ENCODE measurements around the gene LDLRAP1. TPM values are rescaled to one million over a fixed set of nuclear protein-coding genes. Genes with fewer than 3 reads are reported as not detected.

The LDLRAP1 gene
- total RNA-seq, 1 experiment from 2014 or later: 16.3 TPM

DNA sequence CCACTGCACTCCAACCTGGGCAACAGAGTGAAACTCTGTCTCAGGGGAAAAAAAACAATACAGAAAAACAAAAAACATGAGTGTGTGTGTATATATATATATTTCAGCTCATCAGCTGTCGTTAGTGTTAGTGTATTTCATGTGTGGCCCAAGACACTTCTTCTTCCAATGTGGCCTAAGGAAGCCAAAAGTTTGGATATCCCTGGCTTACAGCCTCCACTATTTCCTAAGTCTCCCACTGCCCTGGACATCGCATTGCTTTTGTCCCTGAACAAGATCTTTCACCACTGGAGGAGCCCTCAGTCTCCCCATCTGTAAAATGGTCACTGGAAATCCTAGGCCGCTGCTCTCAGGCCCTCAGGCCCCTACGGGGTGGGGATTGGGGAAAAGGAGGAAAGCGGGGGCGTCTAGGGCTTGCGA is 391 bp upstream of the LDLRAP1 start:
- H3K4me1 Mint-ChIP-seq: peaks cover 13% of the 10 kb centered on the region
- H3K36me3 Mint-ChIP-seq: no peaks in the 10 kb centered on the region
- POLR2A ChIA-PET: no interaction called here
- no peak for DNase-seq (ENCODE audit: low spot score)
- peak overlapping the region; percentile 56 for H3K4me3 Mint-ChIP-seq
- CTCF ChIA-PET: interaction anchor here (1.0 to 2.5 kb wide), 7 partner anchors 22 to 467 kb away, joined by 3 to 16 read pairs (median 5); no protein-coding TSS in a partner anchor
- TF ChIP-seq GTF2I (CRISPR knock-in tag; conservative IDR thresholded peaks at IDR 0.05): peak; percentile 97
- no peak for TF ChIP-seq CREM (CRISPR knock-in tag; IDR thresholded peaks at IDR 0.05)
- TF ChIP-seq IRF2 (CRISPR knock-in tag; IDR thresholded peaks at IDR 0.05; ENCODE audit: borderline replicate concordance, low read depth): no peak
- no peaks in the 10 kb centered on the region for H3K9me3 Mint-ChIP-seq
- H3K27me3 Mint-ChIP-seq (ENCODE audit: low read depth): peaks cover 12% of the 10 kb centered on the region
- no peak overlapping the region for H3K27ac Mint-ChIP-seq
- ATAC-seq: no peak

- H3K36me3 Mint-ChIP-seq: no peaks in the 10 kb centered on the region
- no peak for ATAC-seq
- H3K27ac Mint-ChIP-seq: no peak overlapping the region
- H3K4me3 Mint-ChIP-seq: peak overlapping the region; percentile 67
- POLR2A ChIA-PET: no interaction called here
- DNase-seq (ENCODE audit: low spot score): no peak
- H3K9me3 Mint-ChIP-seq: no peaks in the 10 kb centered on the region
- H3K27me3 Mint-ChIP-seq (ENCODE audit: low read depth): peaks cover 12% of the 10 kb centered on the region
- TF ChIP-seq ZNF416 (CRISPR knock-in tag; IDR thresholded peaks at IDR 0.05) (no peak), ZNF121 (CRISPR knock-in tag; IDR thresholded peaks at IDR 0.05) (no peak)
- peaks cover 13% of the 10 kb centered on the region for H3K4me1 Mint-ChIP-seq
- CTCF ChIA-PET: interaction anchor here (0.8 to 2.5 kb wide), 6 partner anchors 22 to 257 kb away, joined by 3 to 9 read pairs (median 4); no protein-coding TSS in a partner anchor
Observed at GRCh38 chr1:25544243-25544764, 898 bp downstream of the LDLRAP1 start.

DNA sequence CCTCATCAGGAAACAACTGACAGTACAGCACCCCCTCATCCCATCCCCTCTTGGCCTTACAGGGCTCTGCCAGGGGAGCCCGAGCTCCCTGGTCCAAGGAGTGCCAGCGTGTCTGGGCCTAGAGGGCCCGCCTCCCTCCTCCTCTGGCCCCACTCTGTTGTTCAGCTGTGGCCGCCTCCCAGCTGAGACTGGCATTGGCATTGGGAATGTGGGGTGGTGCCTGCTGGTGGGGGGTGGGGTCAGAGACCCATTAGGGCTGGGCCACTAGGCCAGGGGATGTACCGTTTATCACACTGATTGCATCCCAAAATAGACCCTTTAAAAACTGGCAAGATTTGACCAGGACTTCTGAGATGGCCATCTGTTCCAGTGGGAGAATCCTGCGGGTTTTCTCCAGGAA is 1.4 kb downstream of the LDLRAP1 start:
- H3K27ac Mint-ChIP-seq: no peak overlapping the region
- peaks cover 12% of the 10 kb centered on the region for H3K27me3 Mint-ChIP-seq (ENCODE audit: low read depth)
- ChIA-PET POLR2A (no interaction called here), CTCF (interaction anchor here (0.8 to 2.5 kb wide), 3 partner anchors 22 to 64 kb away, joined by 4 to 9 read pairs (median 4); no protein-coding TSS in a partner anchor)
- ATAC-seq (no peak; the same call in 1 of the 2 replicates), DNase-seq (ENCODE audit: low spot score) (no peak)
- no peak for TF ChIP-seq FOXJ3 (CRISPR knock-in tag; IDR thresholded peaks at IDR 0.05; ENCODE audit: borderline replicate concordance)
- no peak for TF ChIP-seq ZMAT4 (CRISPR knock-in tag; IDR thresholded peaks at IDR 0.05)
- no peak for TF ChIP-seq ZNF317 (CRISPR knock-in tag; IDR thresholded peaks at IDR 0.05; ENCODE audit: borderline replicate concordance, low read depth)
- TF ChIP-seq RELA (CRISPR knock-in tag; IDR thresholded peaks at IDR 0.05; ENCODE audit: borderline replicate concordance): no peak
- no peak for TF ChIP-seq PREB (CRISPR knock-in tag; IDR thresholded peaks at IDR 0.05; ENCODE audit: borderline replicate concordance)
- TF ChIP-seq ELF4 (CRISPR knock-in tag; IDR thresholded peaks at IDR 0.05; ENCODE audit: low read depth): no peak
- TF ChIP-seq EMX1 (CRISPR knock-in tag; IDR thresholded peaks at IDR 0.05): no peak
- no peak for TF ChIP-seq ZBTB21 (CRISPR knock-in tag; IDR thresholded peaks at IDR 0.05; ENCODE audit: borderline replicate concordance)
- no peak for TF ChIP-seq HMGA2 (CRISPR knock-in tag; IDR thresholded peaks at IDR 0.05)
- no peak for TF ChIP-seq JAZF1 (CRISPR knock-in tag; IDR thresholded peaks at IDR 0.05)
- no peak for TF ChIP-seq TP53 (CRISPR knock-in tag; IDR thresholded peaks at IDR 0.05)
- no peak for TF ChIP-seq ZBTB43 (CRISPR knock-in tag; IDR thresholded peaks at IDR 0.05)
- no peak for TF ChIP-seq ZNF219 (CRISPR knock-in tag; IDR thresholded peaks at IDR 0.05; ENCODE audit: borderline replicate concordance)
- H3K36me3 Mint-ChIP-seq: no peaks in the 10 kb centered on the region
- no peaks in the 10 kb centered on the region for H3K9me3 Mint-ChIP-seq
- peak overlapping the region; percentile 67 for H3K4me3 Mint-ChIP-seq
- peaks cover 13% of the 10 kb centered on the region for H3K4me1 Mint-ChIP-seq

- Mint-ChIP-seq H3K4me1 (peaks cover 13% of the 10 kb centered on the region), H3K9me3 (no peaks in the 10 kb centered on the region), H3K36me3 (no peaks in the 10 kb centered on the region), H3K4me3 (0 out of 2 replicates have a peak overlapping the region, but pooled peaks have one; percentile 4), H3K27ac (no peak overlapping the region), H3K27me3 (ENCODE audit: low read depth) (peaks cover 12% of the 10 kb centered on the region)
- ATAC-seq (no peak), DNase-seq (ENCODE audit: low spot score) (no peak)
- ChIA-PET POLR2A (no interaction called here), CTCF (interaction anchor here (1.1 kb wide), 1 partner anchor 27 kb away, joined by 3 read pairs; no protein-coding TSS in a partner anchor)
- TF ChIP-seq, protein P1, sequence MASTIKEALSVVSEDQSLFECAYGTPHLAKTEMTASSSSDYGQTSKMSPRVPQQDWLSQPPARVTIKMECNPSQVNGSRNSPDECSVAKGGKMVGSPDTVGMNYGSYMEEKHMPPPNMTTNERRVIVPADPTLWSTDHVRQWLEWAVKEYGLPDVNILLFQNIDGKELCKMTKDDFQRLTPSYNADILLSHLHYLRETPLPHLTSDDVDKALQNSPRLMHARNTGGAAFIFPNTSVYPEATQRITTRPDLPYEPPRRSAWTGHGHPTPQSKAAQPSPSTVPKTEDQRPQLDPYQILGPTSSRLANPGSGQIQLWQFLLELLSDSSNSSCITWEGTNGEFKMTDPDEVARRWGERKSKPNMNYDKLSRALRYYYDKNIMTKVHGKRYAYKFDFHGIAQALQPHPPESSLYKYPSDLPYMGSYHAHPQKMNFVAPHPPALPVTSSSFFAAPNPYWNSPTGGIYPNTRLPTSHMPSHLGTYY (CRISPR knock-in tag; IDR thresholded peaks at IDR 0.05): no peak
- TF ChIP-seq ESRRA (CRISPR knock-in tag; IDR thresholded peaks at IDR 0.05; ENCODE audit: borderline replicate concordance): no peak
- TF ChIP-seq ZNF219 (CRISPR knock-in tag; IDR thresholded peaks at IDR 0.05; ENCODE audit: borderline replicate concordance): no peak
- TF ChIP-seq OVOL2 (CRISPR knock-in tag; IDR thresholded peaks at IDR 0.05; ENCODE audit: borderline replicate concordance): no peak
- TF ChIP-seq USF1 (CRISPR knock-in tag; IDR thresholded peaks at IDR 0.05): no peak
- TF ChIP-seq PREB (CRISPR knock-in tag; IDR thresholded peaks at IDR 0.05; ENCODE audit: borderline replicate concordance): no peak
Observed at GRCh38 chr1:25545767-25546166, 2.4 kb downstream of the LDLRAP1 start.

Data from WTC11 (cell line).